K562 (cell line): ENCODE results near the gene GP1BB. TPM values are rescaled to one million over a fixed set of nuclear protein-coding genes. Genes with fewer than 3 reads are reported as not detected.

Experiments
- CHD4 ChIP-seq: fragments of 200-600 bp; sonication (generic); IDR thresholded peaks from 3 replicates; pipeline ENCODE4 v1.6.1; 2012; ENCODE audit warnings: low read depth, mild to moderate bottlenecking, mixed read lengths, low read length, inconsistent platforms; ENCODE audit not compliant: insufficient read depth, insufficient replicate concordance, poor library complexity, severe bottlenecking
- CTCFL ChIP-seq: IDR thresholded peaks from 2 replicates; pipeline ENCODE4 v1.6.1; 2011; ENCODE audit warnings: borderline replicate concordance, low read depth, mild to moderate bottlenecking, moderate library complexity, low read length; ENCODE audit not compliant: insufficient read depth, poor library complexity, severe bottlenecking
- DACH1 ChIP-seq: fragments of 450-650 bp; IDR thresholded peaks from 2 replicates; pipeline ENCODE4 v1.6.1; 2018; ENCODE audit not compliant: partially characterized antibody
- HDAC6 ChIP-seq: IDR thresholded peaks from 2 replicates; pipeline ENCODE4 v1.6.1; 2012; ENCODE audit warnings: low read depth, mild to moderate bottlenecking, control low read depth, inconsistent platforms, low read length, moderate library complexity
- HMGN3 ChIP-seq: IDR thresholded peaks from 2 replicates; pipeline ENCODE4 v1.6.1; 2011; ENCODE audit warnings: borderline replicate concordance, low read depth, mild to moderate bottlenecking, mixed read lengths, low read length; ENCODE audit not compliant: insufficient read length; ENCODE audit errors: extremely low read depth
- L3MBTL2 ChIP-seq: fragments of 450-650 bp; IDR thresholded peaks from 2 replicates; pipeline ENCODE4 v1.6.1; 2016; ENCODE audit warnings: mild to moderate bottlenecking, moderate library complexity
- NKRF ChIP-seq: fragments of 450-650 bp; IDR thresholded peaks from 2 replicates; pipeline ENCODE4 v1.6.1; 2016; ENCODE audit warnings: borderline replicate concordance
- NR0B1 ChIP-seq: fragments of 450-650 bp; IDR thresholded peaks from one replicate; pipeline ENCODE4 v1.6.1; 2018; ENCODE audit warnings: mild to moderate bottlenecking, moderate library complexity; ENCODE audit not compliant: partially characterized antibody
- POLR3G ChIP-seq: IDR thresholded peaks from 2 replicates; pipeline ENCODE4 v1.6.1; 2011; ENCODE audit not compliant: insufficient read length, insufficient replicate concordance; ENCODE audit errors: extremely low read depth
- SETDB1 ChIP-seq: IDR thresholded peaks from one replicate; pipeline ENCODE4 v1.6.1; 2012; ENCODE audit warnings: low read length, control low read depth, inconsistent platforms
- SIN3A ChIP-seq, 2 experiments: fragments of 150-350 bp in 1 of 2; IDR thresholded peaks; 2 replicates each; pipeline ENCODE4 v1.6.1; 2011 to 2016; ENCODE audit warnings: borderline replicate concordance in 2 of 2, low read depth in 2 of 2, low read length in 2 of 2, mild to moderate bottlenecking in 2 of 2, moderate library complexity in 2 of 2; ENCODE audit not compliant: control insufficient read depth in 1 of 2
- SMARCB1 ChIP-seq: IDR thresholded peaks from 2 replicates; pipeline ENCODE4 v1.6.1; 2011; ENCODE audit warnings: improper control_type of control experiment, low read depth; ENCODE audit not compliant: insufficient read length
- SP2 ChIP-seq: IDR thresholded peaks from 2 replicates; pipeline ENCODE4 v1.6.1; 2011; ENCODE audit warnings: mild to moderate bottlenecking, low read depth, low read length, moderate library complexity; ENCODE audit not compliant: poor library complexity, severe bottlenecking; ENCODE audit errors: extremely low read depth
- THRAP3 ChIP-seq: fragments of 450-650 bp; IDR thresholded peaks from 2 replicates; pipeline ENCODE4 v1.6.1; 2016; ENCODE audit warnings: mild to moderate bottlenecking, inconsistent platforms, borderline replicate concordance
- ZBTB1 ChIP-seq: sonication (generic); formaldehyde crosslinking; IDR thresholded peaks from 2 replicates; pipeline ENCODE4 v1.8.1; 2023; ENCODE audit warnings: missing genetic modification reagents, low read depth, mild to moderate bottlenecking, borderline replicate concordance
- ZBTB43 ChIP-seq: sonication (generic); formaldehyde crosslinking; IDR thresholded peaks from 2 replicates; pipeline ENCODE4 v1.8.0; 2023; ENCODE audit warnings: mild to moderate bottlenecking, missing genetic modification reagents
- ZNF780A ChIP-seq: fragments of 250-450 bp; sonication (Bioruptor Pico); IDR thresholded peaks from 2 replicates; pipeline ENCODE4 v1.5.0; 2021; ENCODE audit warnings: mild to moderate bottlenecking
- ZZZ3 ChIP-seq: fragments of 450-650 bp; IDR thresholded peaks from 2 replicates; pipeline ENCODE4 v1.6.1; 2016; ENCODE audit warnings: antibody characterized with exemption, mild to moderate bottlenecking, moderate library complexity
- polyA plus RNA-seq, 8 experiments: library from polyadenylated mRNA; depleted of rRNA in 4 of 8; stranded (reverse) in 5 of 8; unstranded in 3 of 8; fragments of >200 nt; fragmentation: Nextera tagmentation in 2 of 8; fragmentation: Illumina TruSeq in 1 of 8; extraction: Ambion mirVana in 2 of 8; extraction: Trizol in 1 of 8; gene quantifications; 2 replicates each; pipeline versions ENCODE4 v1.2.1 to v1.2.3, GENCODE V29; 2011 to 2014; ENCODE audit warnings: inconsistent platforms in 1 of 8, missing spikeins in 1 of 8
- total RNA-seq, 7 experiments: library from RNA; depleted of rRNA in 6 of 7; stranded (reverse); fragments of >200 nt in 6 of 7; fragmentation: Illumina TruSeq in 2 of 7; extraction: Trizol in 2 of 7; gene quantifications; 2 replicates each; pipeline versions ENCODE4 v1.2.1 to v1.2.3, GENCODE V29; 2011 to 2021; ENCODE audit warnings: low replicate concordance in 1 of 7

GP1BB gene
- total and polyA plus RNA-seq, 9 of the 15 experiments (the other 6 are each of a cell fraction or from before 2014, with no cell fraction given), result 0.69 to 162 (median 2.8) TPM

- TF ChIP-seq NKRF (no peak), ZBTB1 (CRISPR knock-in tag) (peak; percentile 76), CTCFL (peak; percentile 82), SIN3A (IDR thresholded peaks at IDR 0.05; ENCODE audit: borderline replicate concordance in 2 of 2, control insufficient read depth in 1 of 2, low read depth in 2 of 2, low read length in 2 of 2) (no peak), CHD4 (peak; percentile 91), ZZZ3 (no peak; the same call in none of the 2 replicates), ZBTB43 (no peak), ZNF780A (no peak), SP2 (no peak), L3MBTL2 (peak; percentile 53; the same call in 1 of the 2 replicates), NR0B1 (no peak), THRAP3 (no peak), SMARCB1 (no peak), SETDB1 (peak; percentile 33), DACH1 (no peak), HMGN3 (peak; percentile 85), POLR3G (no peak), HDAC6 (0 out of 2 replicates have a peak, but pooled peaks have one; percentile 64)
Observed at GRCh38 chr22:19679522-19680101, 43.7 kb upstream of the GP1BB start (continued).
